ENCODE data around the gene ARL6IP4. TPM values are rescaled to one million over a fixed set of nuclear protein-coding genes. Genes with fewer than 3 reads are reported as not detected.

ARL6IP4 gene
- total RNA-seq, 1 donor from 2014 or later: 146 TPM

DNA sequence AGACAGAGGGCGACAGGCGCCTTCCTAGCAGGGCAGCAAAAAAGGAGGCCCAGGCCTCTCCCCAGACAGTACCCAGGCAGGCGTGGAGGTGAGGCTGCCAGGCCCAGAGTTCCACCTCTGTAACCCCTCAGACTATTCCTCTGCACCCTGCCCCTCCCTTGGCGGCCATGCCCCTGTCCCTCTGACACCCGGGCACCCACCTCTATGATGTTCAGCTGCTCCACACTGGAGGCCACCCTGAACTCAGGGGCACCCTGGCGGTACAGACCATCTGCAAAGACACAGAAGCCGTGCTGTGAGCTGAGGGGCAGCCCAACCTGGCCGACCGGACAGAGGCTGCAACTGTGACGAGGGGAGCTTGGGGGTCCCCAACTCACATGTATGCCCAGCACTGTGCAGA lies 20.1 kb downstream of the ARL6IP4 start:
- DNase-seq (ENCODE audit: extremely low spot score, unreplicated experiment): no peak
- Mint-ChIP-seq H3K4me1 (ENCODE audit: unreplicated experiment) (no peaks in the 10 kb centered on the region), H3K4me3 (no peak overlapping the region), H3K36me3 (no peaks in the 10 kb centered on the region), H3K27me3 (no peaks in the 10 kb centered on the region), H3K27ac (no peak overlapping the region), H3K9me3 (no peaks in the 10 kb centered on the region)
- TF ChIP-seq, protein P1, sequence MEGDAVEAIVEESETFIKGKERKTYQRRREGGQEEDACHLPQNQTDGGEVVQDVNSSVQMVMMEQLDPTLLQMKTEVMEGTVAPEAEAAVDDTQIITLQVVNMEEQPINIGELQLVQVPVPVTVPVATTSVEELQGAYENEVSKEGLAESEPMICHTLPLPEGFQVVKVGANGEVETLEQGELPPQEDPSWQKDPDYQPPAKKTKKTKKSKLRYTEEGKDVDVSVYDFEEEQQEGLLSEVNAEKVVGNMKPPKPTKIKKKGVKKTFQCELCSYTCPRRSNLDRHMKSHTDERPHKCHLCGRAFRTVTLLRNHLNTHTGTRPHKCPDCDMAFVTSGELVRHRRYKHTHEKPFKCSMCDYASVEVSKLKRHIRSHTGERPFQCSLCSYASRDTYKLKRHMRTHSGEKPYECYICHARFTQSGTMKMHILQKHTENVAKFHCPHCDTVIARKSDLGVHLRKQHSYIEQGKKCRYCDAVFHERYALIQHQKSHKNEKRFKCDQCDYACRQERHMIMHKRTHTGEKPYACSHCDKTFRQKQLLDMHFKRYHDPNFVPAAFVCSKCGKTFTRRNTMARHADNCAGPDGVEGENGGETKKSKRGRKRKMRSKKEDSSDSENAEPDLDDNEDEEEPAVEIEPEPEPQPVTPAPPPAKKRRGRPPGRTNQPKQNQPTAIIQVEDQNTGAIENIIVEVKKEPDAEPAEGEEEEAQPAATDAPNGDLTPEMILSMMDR (conservative IDR thresholded peaks at IDR 0.05): no peak

DNA sequence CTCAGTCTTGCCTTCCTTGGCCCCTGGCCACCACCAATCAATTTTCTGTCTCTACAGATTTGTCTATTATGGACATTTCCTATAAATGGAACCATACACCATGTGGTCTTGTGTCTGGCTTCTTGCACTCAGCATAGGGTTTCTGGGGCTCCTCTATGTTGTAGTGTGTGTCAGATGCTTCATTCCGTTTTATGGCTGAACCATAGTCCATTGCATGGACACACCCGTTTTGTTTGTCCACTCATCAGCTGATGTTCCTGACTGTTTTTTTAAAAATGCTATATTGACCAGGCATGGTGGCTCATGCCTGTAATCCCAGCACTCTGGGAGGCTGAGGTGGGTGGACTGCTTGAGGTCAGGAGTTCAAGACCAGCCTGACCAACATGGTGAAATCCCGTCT lies 21.0 kb downstream of the ARL6IP4 start:
- no peak overlapping the region for H3K4me3 Mint-ChIP-seq
- no peaks in the 10 kb centered on the region for H3K4me1 Mint-ChIP-seq (ENCODE audit: unreplicated experiment)
- TF ChIP-seq, protein P1 (conservative IDR thresholded peaks at IDR 0.05): no peak
- no peak for DNase-seq (ENCODE audit: extremely low spot score, unreplicated experiment)
- H3K36me3 Mint-ChIP-seq: no peaks in the 10 kb centered on the region
- no peaks in the 10 kb centered on the region for H3K9me3 Mint-ChIP-seq
- no peak overlapping the region for H3K27ac Mint-ChIP-seq
- H3K27me3 Mint-ChIP-seq: no peaks in the 10 kb centered on the region

DNA sequence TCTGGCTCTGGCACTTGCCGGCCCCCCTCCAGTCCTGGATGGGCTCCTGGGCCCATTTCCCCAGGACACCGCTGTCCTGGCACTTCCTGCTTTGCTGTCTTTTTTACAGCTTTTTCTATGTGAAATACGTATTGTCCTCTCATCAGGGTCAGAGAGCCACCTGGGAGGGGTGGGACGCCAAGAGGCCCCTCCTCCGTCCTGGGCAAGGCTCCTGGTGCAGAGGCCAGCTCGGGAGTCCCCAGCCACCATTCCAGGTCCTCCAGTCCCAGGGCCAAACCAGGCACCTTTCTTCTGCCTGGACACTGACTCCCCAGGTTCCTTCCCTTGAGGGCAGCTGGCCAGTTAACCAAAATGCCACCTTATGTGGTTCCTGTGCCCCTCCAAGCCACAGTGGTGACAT lies 22.8 kb downstream of the ARL6IP4 start:
- no peak for DNase-seq (ENCODE audit: extremely low spot score, unreplicated experiment)
- Mint-ChIP-seq H3K4me3 (no peak overlapping the region), H3K27ac (no peak overlapping the region), H3K27me3 (no peaks in the 10 kb centered on the region), H3K36me3 (no peaks in the 10 kb centered on the region), H3K9me3 (no peaks in the 10 kb centered on the region), H3K4me1 (ENCODE audit: unreplicated experiment) (no peaks in the 10 kb centered on the region)
- TF ChIP-seq, protein P1 (conservative IDR thresholded peaks at IDR 0.05): no peak

DNA sequence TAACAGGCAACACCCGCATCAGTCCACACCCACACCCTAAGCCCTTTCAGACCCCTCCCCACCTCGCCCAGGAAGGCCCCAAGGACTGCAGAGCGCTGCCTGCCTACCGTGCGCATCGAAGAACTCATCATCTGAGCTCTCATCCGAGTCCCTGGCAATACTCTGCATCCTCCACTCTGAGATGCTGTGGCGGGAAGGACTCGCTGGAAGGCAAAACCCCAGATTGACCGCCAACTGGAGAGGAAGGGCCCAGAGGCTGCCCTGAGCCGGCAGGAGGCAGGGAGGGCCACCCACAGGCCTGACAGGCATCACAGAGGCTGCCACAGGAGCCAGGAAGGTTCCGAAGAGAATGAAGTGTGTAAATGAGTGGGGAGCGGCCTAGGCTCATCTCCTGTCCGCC lies 23.8 kb downstream of the ARL6IP4 start:
- TF ChIP-seq, protein P1 (conservative IDR thresholded peaks at IDR 0.05): no peak
- H3K36me3 Mint-ChIP-seq: no peaks in the 10 kb centered on the region
- H3K27ac Mint-ChIP-seq: no peak overlapping the region

DNA sequence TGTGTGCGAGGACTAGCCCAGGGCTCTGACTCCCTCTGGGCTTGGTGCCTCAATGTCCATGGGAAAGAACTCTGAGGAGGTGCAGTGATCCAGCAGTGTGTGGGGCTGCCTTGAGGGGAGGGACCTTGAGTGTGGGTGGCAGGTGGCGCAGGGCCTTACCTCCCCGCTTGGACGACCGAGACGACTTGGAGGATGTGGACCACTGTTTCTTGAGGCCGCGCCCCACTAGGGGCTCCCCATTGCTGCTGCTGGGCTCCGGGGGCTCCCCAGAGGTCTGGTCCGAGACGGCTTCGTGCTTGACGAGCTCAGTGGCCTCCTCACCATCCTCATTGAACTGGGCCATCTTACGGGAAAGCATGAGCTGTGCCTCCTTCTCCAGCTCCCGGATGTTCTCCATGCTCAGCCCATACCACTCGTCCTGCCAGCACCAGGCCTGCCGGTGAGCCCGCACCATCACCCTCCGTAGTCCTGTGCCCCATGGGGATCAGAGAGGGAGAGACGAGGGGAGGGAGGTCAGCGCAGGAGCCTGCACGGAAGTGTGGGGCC lies 24.7 kb downstream of the ARL6IP4 start:
- no peak overlapping the region for H3K27ac Mint-ChIP-seq
- DNase-seq (ENCODE audit: extremely low spot score, unreplicated experiment): no peak
- TF ChIP-seq, protein P1 (conservative IDR thresholded peaks at IDR 0.05): no peak
- H3K36me3 Mint-ChIP-seq: no peaks in the 10 kb centered on the region
- no peaks in the 10 kb centered on the region for H3K4me1 Mint-ChIP-seq (ENCODE audit: unreplicated experiment)
- H3K9me3 Mint-ChIP-seq: no peaks in the 10 kb centered on the region
- H3K27me3 Mint-ChIP-seq: no peaks in the 10 kb centered on the region
- H3K4me3 Mint-ChIP-seq: no peak overlapping the region

More for the DNA sequence above, 23.8 kb downstream of the ARL6IP4 start:
- no peaks in the 10 kb centered on the region for H3K4me1 Mint-ChIP-seq (ENCODE audit: unreplicated experiment)
- no peak for DNase-seq (ENCODE audit: extremely low spot score, unreplicated experiment)
- H3K9me3 Mint-ChIP-seq: no peaks in the 10 kb centered on the region
- no peak overlapping the region for H3K4me3 Mint-ChIP-seq
- no peaks in the 10 kb centered on the region for H3K27me3 Mint-ChIP-seq

DNA sequence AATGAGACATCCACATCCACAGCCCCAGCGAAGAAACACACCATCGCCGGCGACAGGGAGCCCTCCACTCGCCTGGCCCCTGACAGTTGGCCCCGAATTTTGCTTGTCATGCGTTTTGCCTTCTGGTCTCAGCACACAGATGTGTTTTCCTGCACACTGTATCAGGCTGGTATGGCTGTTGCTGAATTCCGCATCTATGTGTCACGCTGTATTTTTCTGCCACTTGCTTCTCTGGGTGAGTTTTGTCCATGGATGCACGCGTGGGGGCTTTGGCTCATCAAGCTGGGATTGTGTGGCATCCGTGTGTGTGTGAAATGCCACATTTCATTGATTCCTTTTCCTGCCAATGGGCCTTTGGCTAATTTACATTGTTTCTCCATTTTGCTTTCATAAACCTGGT lies 26.5 kb downstream of the ARL6IP4 start:
- no peak overlapping the region for H3K27ac Mint-ChIP-seq
- no peak overlapping the region for H3K4me3 Mint-ChIP-seq
- no peaks in the 10 kb centered on the region for H3K27me3 Mint-ChIP-seq
- TF ChIP-seq, protein P1 (conservative IDR thresholded peaks at IDR 0.05): no peak
- DNase-seq (ENCODE audit: extremely low spot score, unreplicated experiment): no peak
- H3K9me3 Mint-ChIP-seq: no peaks in the 10 kb centered on the region
- H3K4me1 Mint-ChIP-seq (ENCODE audit: unreplicated experiment): peaks cover 4% of the 10 kb centered on the region
- no peaks in the 10 kb centered on the region for H3K36me3 Mint-ChIP-seq

All from type B pancreatic cell (in vitro differentiated cells).